HG03442 (cell line): ENCODE measurements around the gene SDF4.
"Not testable (repeated sequence)": the region's sequence is repeated elsewhere in the genome, so short reads cannot be mapped to it uniquely, and the experiment has no call there.

ENCODE experiments used
- ATAC-seq: cut with Tn5 transposase; IDR thresholded peaks from one replicate; pipeline ENCODE4 v1.9.1; 2021; ENCODE audit warnings: mild to moderate bottlenecking, moderate library complexity; ENCODE audit not compliant: unreplicated experiment

Gene SDF4

DNA sequence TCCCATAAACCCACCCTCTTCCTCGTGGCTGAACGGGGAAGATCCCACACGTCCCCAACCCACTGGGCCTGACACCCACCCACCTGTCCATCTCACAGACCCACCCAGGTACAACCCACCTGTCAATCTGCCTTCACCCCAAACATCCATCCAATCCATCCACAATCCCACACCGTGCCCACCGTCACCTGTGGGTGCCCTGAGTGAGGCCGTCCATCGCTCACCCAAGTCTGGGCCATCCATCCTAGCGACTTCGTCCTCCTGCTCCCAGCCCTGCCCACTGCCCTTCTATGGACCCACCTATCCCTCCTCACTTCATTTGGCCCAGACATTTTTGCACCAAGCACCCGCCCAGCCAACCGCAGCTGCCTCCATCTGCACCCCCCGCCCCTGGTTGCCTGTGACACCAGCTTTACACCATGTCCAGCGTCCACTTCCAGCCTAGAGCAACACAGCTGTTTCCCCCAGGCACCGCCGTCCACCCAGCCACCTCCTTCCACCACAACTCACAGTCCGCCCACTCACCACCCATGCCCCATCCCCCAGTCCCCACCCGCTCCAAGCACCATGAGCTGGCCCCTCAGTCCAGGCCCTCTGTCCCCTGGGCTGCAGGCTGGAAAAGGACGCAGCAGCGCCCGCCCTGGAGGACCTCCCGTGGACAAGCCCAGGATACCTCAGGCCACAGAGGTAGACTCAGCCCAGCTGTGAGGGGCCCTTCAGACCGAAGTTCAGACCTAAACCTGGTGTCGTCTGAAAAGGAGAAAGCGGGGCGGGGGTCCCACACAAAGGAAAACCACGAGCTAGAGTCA is 50.5 kb downstream of the SDF4 start:
- no peak for ATAC-seq

DNA sequence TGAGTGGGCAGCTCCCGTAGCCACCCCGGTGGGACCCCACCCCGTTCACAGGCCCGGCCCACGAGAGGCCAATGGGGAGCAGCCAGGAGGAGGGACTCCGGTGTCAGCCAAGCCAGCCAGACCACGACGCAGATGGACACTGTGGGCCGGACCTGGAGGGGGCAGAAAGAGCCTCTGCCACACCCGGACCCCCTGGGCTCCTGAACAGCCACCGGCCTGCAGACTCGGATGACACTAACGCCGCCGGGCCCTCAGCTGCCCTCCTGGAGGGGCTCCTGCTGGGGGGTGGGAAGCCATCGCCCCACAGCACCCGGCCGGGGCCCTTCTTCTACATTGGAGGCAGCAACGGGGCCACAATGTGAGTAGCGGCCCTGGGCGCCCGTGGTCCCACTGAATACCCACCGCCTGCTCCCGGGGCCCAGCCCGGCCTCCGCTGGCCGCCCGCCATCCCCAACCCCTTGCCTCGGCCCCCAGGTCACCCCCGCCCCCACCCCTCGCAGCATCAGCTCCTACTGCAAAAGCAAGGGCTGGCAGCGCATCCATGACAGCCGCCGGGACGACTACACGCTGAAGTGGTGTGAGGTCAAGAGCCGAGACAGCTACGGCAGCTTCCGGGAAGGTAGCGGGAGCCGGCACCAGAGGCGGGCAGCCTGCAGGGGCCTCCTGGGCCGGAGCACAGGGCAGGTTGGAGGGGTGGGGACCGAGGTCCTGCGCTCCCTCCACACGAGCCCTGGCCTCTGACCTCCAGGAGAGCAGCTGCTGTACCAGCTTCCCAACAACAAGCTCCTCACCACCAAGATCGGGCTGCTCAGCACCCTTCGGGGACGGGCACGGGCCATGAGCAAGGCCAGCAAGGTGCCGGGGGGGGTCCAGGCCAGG is 51.6 kb downstream of the SDF4 start:
- ATAC-seq: no peak

DNA sequence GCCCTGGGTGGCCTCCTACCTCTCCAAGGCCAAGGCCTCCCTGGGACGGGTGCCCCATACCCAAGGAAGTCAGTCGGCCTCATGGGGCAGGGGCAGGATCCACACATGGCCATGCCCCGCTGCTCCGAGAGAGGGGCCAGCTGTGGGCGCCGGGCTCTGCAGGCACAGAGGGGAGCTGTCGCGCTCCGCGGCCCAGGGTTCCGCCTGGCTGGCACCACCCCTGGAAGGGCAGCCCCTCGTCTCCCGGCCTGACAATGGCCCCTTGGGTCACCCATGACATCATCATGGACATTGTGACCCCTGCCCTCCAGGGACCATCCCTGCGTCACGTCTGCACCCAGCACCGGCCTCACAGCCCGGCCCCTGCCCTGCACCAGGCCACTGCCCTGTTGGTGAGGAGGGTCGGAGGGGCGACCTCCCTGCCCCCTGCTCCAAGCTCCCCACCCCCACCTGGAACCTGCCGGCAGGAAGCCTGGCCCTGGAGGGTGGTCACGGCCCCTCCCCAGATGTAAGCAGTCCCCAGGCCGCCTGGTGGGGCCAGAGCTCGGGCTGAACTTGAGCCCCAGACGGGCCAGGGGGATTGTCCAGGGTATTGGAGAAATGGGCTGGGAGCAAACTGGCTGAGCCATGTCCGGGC is 52.3 kb downstream of the SDF4 start:
- no peak for ATAC-seq

DNA sequence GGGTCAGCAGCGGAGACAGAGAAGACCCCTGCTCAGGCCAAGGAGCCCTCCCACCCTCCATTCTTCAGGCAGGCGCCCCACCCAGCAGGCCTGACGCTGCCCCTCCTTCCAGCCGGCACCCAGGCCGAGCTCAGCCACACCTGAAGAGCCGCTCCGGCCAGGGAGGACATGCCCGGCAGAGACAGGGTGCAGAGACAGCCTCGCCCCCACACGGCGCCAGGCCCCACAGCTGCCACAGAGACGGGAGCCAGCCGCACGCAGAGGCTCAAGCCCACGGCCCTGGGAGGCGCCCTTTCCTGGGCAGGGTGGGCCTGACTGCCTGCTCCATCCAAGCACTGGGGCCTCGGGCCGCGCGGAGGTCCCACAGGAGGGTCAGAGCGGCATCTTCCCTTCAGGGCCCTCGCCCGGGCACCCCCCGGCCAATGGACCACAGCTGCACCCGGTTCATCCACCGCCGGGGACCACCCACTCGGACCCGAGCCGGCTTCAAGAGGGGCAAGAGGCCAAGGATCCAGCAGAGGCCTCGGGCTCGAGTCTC is 52.9 kb downstream of the SDF4 start:
- no peak for ATAC-seq

DNA sequence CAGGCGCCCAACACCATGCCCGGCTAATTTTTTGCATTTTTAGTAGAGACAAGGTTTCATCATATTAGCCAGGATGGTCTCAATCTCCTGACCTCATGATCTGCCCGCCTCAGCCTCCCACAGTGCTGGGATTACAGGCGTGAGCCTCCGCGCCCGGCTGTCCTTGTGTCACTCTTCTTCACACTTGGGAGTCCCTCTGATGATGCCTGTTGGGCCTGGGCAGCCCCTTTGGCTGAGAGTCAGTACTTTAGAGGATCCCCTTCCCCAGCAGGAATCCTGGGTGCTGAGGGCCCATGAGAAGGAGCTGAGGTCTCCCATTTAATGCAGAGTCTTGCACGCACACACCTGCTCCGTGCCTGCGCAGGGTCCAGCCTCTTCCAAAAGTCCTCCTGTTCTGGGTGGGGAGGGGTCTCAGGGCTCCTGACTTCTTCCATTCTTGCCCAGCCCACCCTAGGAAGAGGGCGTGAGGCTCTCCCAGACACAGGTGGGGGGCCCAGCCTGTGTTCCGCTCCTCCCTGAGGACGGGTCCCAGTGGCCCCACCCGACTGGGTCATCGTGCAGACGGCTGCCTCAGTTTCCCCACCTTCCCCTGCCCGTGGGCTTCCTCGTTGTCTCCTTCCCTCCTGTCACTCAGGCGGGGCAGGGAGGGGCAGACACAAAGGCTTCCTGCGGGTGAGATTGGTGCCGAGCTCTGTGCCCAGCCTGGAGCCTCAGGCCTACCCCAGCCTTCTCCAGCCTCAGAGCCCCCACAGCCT is 54.2 kb downstream of the SDF4 start:
- ATAC-seq: no peak

DNA sequence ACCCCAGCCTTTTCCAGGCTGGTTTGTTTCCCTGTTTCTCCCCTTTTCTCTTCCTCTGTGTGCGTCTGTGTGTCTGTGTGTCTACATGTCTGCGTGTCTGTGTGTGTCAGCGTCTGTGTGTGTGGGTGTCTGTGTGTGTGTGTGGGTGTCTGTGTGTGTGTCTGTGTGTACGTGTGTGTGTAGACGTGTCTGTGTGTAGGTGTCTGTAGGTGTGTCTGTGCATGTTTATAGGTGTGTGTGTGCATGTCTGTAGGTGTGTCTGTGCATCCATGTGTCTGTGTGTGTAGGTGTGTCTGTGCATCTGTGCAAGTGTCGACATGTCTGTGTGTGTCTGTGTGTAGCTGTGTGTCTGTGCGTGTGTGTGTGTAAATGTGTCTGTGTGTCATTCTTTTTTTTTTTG is 54.9 kb downstream of the SDF4 start:
- no peak for ATAC-seq

DNA sequence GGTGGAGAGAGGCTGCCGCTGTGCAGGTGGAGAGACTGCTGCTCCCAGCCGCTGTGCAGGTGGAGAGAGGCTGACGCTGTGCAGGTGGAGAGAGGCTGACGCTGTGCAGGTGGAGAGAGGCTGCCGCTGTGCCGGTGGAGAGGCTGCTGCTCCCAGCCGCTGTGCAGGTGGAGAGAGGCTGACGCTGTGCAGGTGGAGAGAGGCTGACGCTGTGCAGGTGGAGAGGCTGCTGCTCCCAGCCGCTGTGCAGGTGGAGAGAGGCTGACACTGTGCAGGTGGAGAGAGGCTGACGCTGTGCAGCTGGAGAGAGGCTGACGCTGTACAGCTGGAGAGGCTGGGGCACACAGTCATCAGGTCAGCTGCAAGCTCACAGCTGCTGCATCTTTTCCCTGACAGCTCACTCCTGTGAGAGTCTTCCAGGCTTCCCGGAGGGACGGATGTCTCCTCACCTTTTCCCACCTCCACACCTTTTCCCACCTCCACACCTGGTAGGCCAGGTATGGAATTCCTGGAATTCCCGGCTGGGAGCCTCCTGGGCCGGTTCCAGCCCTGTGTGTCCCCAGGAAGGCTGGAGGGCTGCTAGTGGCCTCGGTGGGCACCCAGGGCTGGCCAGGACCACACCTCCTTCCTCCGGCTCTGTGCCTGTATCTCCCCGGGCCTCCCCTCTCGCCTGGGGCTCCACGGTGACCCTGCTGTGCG is 55.6 kb downstream of the SDF4 start:
- not testable (repeated sequence) for ATAC-seq

DNA sequence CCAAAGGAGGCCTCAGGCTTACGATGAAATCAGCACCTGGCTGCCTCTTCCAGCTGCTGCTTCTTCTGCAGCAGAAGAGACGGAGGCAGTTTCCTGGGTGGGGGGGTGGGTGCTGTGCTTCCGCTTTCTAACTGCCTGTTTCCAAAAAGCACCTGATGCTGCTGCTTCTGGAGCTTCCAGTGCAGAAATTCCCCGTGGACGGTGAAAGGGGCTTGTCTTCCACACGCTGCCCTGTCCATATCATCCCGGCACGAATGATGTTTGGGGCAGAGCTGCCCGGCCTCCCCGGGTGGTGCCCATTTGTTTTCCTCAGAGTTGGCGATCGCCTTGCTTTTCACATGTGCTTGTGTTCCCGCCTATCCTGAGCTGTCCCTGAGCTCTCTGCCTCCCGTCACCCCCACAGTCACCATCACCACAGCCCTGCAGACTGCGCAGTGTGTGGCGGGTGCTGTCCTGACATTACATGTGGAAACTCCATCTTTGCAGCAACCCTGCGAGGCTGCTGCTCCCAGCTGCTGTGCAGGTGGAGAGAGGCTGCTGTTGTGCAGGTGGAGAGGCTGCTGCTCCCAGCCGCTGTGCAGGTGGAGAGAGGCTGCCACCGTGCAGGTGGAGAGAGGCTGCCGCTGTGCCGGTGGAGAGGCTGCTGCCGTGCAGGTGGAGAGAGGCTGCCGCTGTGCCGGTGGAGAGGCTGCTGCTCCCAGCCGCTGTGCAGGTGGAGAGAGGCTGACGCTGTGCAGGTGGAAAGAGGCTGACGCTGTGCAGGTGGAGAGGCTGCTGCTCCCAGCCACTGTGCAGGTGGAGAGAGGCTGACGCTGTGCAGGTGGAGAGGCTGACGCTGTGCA is 56.4 kb downstream of the SDF4 start:
- no peak for ATAC-seq

DNA sequence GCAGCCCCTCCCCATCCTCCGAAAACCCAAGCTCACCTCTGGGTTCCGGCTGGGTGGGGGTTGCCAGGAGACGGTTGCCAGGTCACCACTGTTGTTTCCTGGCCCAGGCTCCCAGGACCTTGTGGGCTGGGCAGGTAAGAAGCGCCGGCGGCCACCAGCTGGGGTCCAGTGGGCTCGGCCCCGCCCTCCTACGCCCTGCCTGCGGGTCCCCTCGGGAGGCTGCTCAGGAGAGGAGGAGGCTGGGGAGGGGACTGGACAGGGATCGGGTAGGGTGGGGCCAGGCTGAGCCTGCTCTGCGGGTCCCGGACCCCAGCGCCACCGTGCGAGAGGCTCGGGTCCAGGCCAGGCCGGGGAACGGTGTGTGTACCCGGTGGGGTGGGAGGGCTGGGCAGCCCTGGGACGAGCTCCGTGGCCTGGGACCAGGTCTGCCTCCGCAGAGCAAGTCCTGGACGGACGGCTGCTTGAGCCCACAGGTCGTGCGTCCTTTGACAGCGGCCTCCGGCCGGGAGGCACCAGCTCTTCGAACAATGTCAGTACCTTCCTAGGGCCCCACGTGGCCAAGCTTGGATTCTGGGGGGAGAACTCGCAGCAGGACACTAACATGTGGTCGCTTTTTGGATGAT is 57.9 kb downstream of the SDF4 start, which contains the start of gene TTLL10:
Gene TTLL10, plus strand, starts transcription at position 88 of the 623 bp plus-strand sequence. CDS start 5,336 bp downstream, outside the sequence.
- no peak for ATAC-seq

DNA sequence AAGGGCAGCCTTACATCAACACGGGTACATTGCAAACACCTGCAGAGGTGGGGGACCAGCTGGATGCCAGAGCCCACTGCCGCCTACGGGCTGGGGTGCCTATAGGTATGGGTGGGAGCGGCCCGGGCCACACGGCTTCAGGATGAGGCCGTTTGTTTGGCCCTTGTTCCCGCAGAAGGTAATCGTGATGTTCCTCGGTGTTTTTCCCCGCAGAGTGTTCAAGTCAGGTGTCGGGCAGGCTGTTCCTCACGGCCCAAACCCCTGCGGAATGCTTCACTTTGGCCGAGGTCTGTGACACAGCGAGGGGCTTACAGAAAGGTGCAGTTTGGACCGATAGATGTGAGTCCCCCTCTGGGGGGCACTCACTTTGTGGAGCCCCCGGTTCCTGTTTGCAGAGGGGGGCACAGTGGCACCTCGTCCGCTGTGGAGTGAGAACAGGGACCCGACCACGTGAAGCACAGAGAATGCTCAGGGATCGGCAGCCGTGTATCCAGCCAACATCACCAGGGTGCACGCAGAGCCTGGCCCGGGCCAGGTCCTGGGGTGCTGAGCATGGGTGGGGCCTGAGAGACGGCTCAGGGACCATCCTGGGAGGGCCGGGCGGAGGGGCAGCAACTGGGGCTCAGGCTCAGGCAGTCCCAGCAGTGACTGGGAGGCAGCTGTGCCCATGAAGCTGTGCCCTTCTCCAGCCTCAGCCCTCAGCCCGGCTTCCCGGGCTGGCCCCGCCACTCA is 58.6 kb downstream of the SDF4 start:
- ATAC-seq: no peak

DNA sequence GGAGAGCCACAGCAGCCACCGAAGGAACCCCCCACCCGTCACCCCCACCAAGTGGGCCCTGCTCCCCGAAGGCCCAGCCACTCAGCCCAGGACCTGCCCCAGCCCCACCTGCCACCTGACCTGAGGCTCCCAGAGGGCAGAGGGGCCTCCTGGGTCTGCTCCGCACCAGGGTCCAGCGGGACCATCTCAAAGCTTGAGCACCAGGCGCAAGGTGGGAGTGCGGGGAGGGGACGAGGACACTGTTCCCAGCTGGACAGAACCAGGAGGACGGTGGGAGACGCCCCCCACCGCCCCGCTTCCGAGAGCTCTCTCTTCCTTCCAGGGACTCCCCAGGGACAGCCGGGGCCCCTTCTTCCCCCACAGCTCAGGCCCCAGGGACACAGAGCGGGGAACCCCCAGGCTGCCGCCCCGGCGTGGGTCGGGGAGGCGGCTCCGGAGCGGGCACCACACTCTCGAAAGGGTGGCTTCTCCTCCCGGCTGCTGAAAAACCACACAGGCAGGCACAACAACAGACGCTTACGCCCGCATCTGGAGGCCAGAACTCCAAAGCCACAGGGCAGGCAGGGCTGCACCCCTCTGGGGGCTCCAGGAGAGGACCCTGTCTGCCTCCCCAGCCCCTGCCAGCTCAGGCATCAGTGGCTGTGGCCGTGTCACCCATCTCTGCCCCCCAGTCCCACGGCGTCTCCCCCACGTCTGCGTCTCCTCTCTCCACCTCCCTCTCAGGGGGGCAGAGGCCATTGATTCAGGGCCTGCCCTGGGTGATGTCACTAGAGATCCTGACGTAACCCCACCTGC is 60.1 kb downstream of the SDF4 start:
- no peak for ATAC-seq

DNA sequence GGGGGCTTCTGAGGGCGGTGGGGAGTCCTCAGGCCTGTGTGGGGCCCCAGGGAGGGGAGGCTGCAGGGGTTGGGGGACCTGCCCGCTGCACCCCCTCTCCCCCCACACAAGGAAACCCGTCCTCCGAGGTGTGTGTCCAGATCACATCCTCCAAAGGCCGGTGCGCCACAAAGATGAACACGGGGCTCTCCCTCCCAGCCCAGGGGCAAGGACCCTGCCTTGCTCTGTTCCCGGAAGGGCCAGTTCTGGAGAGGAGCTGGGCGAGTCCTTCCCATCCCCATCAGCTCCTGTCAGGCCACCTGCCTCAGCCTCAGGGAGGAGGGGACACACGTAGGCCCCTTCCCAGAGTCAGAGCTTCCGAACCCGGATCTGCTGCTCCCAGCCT is 60.6 kb downstream of the SDF4 start:
- ATAC-seq: no peak

DNA sequence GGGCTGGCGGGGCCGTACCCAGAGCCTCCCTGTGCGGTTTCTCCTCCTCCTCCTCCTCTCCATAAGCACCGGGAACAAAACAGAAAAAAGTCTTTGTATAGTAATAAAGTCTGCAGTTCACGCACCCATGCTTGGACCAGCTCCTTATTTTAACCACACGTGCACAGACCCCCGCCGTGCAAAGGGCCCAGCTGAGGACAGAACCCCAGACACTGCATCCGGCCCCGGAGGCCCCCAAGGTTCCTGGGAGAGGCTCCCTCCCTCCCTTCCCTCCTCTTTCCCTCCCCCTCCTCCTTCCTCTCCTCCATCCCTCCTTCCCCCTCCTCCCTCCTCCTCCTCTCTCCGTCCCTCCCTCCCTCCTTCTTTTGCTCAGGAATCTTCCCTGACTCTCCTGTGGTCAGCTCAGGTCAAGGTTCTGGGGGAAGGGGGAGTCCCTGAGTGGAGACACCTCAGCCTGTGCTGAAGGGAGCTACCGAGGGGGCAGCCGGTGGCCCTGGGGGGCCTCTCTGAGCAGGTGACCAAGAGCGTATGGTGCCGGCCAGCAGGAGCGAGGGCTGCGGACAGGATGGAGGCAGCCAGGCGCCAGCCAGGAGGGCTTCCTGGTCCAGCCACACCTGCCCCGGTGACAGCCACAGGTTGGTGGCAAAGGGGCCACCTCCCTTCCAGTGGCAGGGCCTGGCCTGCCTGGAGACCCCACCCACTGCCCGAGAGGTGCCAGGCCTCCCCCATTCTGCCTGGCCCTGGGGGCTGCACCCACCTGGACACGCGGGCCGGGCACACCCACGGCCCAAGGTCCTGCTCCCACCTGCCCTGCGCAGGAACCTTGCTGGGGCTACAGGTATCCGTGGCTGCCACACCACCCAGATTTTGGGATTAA is 61.3 kb downstream of the SDF4 start:
- no peak for ATAC-seq

DNA sequence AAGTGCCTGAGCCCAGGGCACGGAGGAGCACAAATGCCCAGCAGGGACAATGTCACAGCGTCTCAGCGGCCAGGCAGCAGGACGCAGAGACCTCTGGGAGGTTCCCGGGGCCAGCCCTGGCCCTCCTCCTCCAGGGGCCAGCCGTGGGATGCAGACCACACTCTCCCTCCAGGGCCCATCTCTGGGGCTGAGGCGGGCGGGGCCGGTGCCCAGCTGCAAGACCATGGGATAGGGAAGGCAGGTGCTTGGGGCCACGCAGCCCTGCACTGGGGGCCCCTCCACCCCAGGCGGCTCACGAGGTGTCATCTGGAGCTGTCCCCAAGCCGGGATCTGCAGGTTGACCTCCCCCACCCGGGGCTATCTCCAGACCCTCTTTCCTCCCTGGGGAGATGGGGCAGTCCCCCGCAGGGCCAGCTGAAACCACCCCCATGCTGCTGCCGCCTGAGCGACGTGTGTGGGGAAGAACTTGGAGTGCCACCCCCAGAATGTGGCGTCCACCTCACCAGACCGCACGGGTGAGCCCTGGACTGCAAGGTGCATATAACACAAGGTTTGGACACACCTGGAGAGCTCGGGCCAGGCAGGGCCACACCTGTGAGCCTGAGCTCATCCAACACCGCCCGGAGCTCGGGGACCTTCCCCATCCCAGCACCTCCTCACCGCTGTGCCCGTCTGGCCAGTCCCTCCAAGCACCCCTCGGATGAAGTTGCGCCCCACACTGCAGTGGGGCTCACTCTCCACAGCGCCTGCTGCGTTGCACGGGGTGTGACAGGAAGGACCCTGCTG is 62.2 kb downstream of the SDF4 start:
- no peak for ATAC-seq
